Measurements from ENCODE around the gene C5orf63.

C5orf63 gene

GRCh38 chr5:127088251-127088650 is 14.9 kb upstream of the C5orf63 start:
- H3K4me3 ChIP-seq (ENCODE audit: low read length) = no peak overlapping the region
- H3K27me3 ChIP-seq (ENCODE audit: insufficient read depth, low read length) = no peaks in the 10 kb centered on the region

GRCh38 chr5:127086589-127086988 is 13.3 kb upstream of the C5orf63 start:
- Histone ChIP-seq H3K36me3 (ENCODE audit: insufficient read depth, low read length) (no peaks in the 10 kb centered on the region), H3K9me3 (ENCODE audit: low read length) (no peaks in the 10 kb centered on the region), H3K4me1 (ENCODE audit: insufficient read depth, low read length) (peaks cover 26% of the 10 kb centered on the region), H3K4me3 (ENCODE audit: low read length) (no peak overlapping the region), H3K27me3 (ENCODE audit: insufficient read depth, low read length) (no peaks in the 10 kb centered on the region), H2AFZ (ENCODE audit: low read depth, low read length) (no peak overlapping the region)

More at GRCh38 chr5:127088251-127088650, 14.9 kb upstream of the C5orf63 start:
- no peak overlapping the region for H2AFZ ChIP-seq (ENCODE audit: low read depth, low read length)
- H3K9me3 ChIP-seq (ENCODE audit: low read length) = no peaks in the 10 kb centered on the region
- peaks cover 26% of the 10 kb centered on the region for H3K4me1 ChIP-seq (ENCODE audit: insufficient read depth, low read length)
- H3K36me3 ChIP-seq (ENCODE audit: insufficient read depth, low read length) = no peaks in the 10 kb centered on the region

- Histone ChIP-seq H2AFZ (ENCODE audit: low read depth, low read length) (no peak overlapping the region), H3K9me3 (ENCODE audit: low read length) (no peaks in the 10 kb centered on the region), H3K4me1 (ENCODE audit: insufficient read depth, low read length) (peaks cover 26% of the 10 kb centered on the region), H3K4me3 (ENCODE audit: low read length) (no peak overlapping the region), H3K27me3 (ENCODE audit: insufficient read depth, low read length) (no peaks in the 10 kb centered on the region), H3K36me3 (ENCODE audit: insufficient read depth, low read length) (no peaks in the 10 kb centered on the region)
Measured at GRCh38 chr5:127085796-127086195, 12.5 kb upstream of the C5orf63 start.

- no peaks in the 10 kb centered on the region for H3K27me3 ChIP-seq (ENCODE audit: insufficient read depth, low read length)
- H3K9me3 ChIP-seq (ENCODE audit: low read length) = no peaks in the 10 kb centered on the region
- no peak overlapping the region for H3K4me3 ChIP-seq (ENCODE audit: low read length)
- no peak overlapping the region for H2AFZ ChIP-seq (ENCODE audit: low read depth, low read length)
- H3K4me1 ChIP-seq (ENCODE audit: insufficient read depth, low read length) = peaks cover 28% of the 10 kb centered on the region
- no peaks in the 10 kb centered on the region for H3K36me3 ChIP-seq (ENCODE audit: insufficient read depth, low read length)
Measured at GRCh38 chr5:127085371-127085770, 12.1 kb upstream of the C5orf63 start.

- Histone ChIP-seq H3K9me3 (ENCODE audit: low read length) (no peaks in the 10 kb centered on the region), H2AFZ (ENCODE audit: low read depth, low read length) (no peak overlapping the region), H3K36me3 (ENCODE audit: insufficient read depth, low read length) (no peaks in the 10 kb centered on the region), H3K4me3 (ENCODE audit: low read length) (no peak overlapping the region), H3K27me3 (ENCODE audit: insufficient read depth, low read length) (no peaks in the 10 kb centered on the region), H3K4me1 (ENCODE audit: insufficient read depth, low read length) (peaks cover 34% of the 10 kb centered on the region)
Measured at GRCh38 chr5:127084656-127085055, 11.4 kb upstream of the C5orf63 start.

GRCh38 chr5:127083711-127084110 is 10.4 kb upstream of the C5orf63 start:
- Histone ChIP-seq H3K36me3 (ENCODE audit: insufficient read depth, low read length) (no peaks in the 10 kb centered on the region), H2AFZ (ENCODE audit: low read depth, low read length) (no peak overlapping the region), H3K4me1 (ENCODE audit: insufficient read depth, low read length) (peaks cover 34% of the 10 kb centered on the region), H3K27me3 (ENCODE audit: insufficient read depth, low read length) (no peaks in the 10 kb centered on the region), H3K4me3 (ENCODE audit: low read length) (no peak overlapping the region), H3K9me3 (ENCODE audit: low read length) (no peaks in the 10 kb centered on the region)

GRCh38 chr5:127079994-127080491 is 6.7 kb upstream of the C5orf63 start:
- Histone ChIP-seq H2AFZ (ENCODE audit: low read depth, low read length) (no peak overlapping the region), H3K27me3 (ENCODE audit: insufficient read depth, low read length) (no peaks in the 10 kb centered on the region), H3K36me3 (ENCODE audit: insufficient read depth, low read length) (no peaks in the 10 kb centered on the region), H3K4me3 (ENCODE audit: low read length) (no peak overlapping the region), H3K4me1 (ENCODE audit: insufficient read depth, low read length) (peaks cover 24% of the 10 kb centered on the region), H3K9me3 (ENCODE audit: low read length) (no peaks in the 10 kb centered on the region)

GRCh38 chr5:127077366-127077765 is 4.1 kb upstream of the C5orf63 start:
- Histone ChIP-seq H3K36me3 (ENCODE audit: insufficient read depth, low read length) (no peaks in the 10 kb centered on the region), H3K9me3 (ENCODE audit: low read length) (no peaks in the 10 kb centered on the region), H3K4me1 (ENCODE audit: insufficient read depth, low read length) (peaks cover 19% of the 10 kb centered on the region), H3K4me3 (ENCODE audit: low read length) (no peak overlapping the region), H3K27me3 (ENCODE audit: insufficient read depth, low read length) (no peaks in the 10 kb centered on the region), H2AFZ (ENCODE audit: low read depth, low read length) (no peak overlapping the region)

- Histone ChIP-seq H3K27me3 (ENCODE audit: insufficient read depth, low read length) (no peaks in the 10 kb centered on the region), H3K36me3 (ENCODE audit: insufficient read depth, low read length) (no peaks in the 10 kb centered on the region), H2AFZ (ENCODE audit: low read depth, low read length) (no peak overlapping the region), H3K9me3 (ENCODE audit: low read length) (no peaks in the 10 kb centered on the region), H3K4me3 (ENCODE audit: low read length) (no peak overlapping the region), H3K4me1 (ENCODE audit: insufficient read depth, low read length) (peaks cover 19% of the 10 kb centered on the region)
Measured at GRCh38 chr5:127076315-127077129, 3.2 kb upstream of the C5orf63 start.

GRCh38 chr5:127074466-127074865 is 1.2 kb upstream of the C5orf63 start:
- H3K4me3 ChIP-seq (ENCODE audit: low read length) = no peak overlapping the region
- H3K27me3 ChIP-seq (ENCODE audit: insufficient read depth, low read length) = no peaks in the 10 kb centered on the region
- no peak overlapping the region for H2AFZ ChIP-seq (ENCODE audit: low read depth, low read length)
- H3K4me1 ChIP-seq (ENCODE audit: insufficient read depth, low read length) = peaks cover 12% of the 10 kb centered on the region
- H3K36me3 ChIP-seq (ENCODE audit: insufficient read depth, low read length) = no peaks in the 10 kb centered on the region
- no peaks in the 10 kb centered on the region for H3K9me3 ChIP-seq (ENCODE audit: low read length)

GRCh38 chr5:127070243-127070642 is 3.1 kb downstream of the C5orf63 start:
- Histone ChIP-seq H3K4me3 (ENCODE audit: low read length) (no peak overlapping the region), H3K4me1 (ENCODE audit: insufficient read depth, low read length) (peaks cover 3% of the 10 kb centered on the region), H3K9me3 (ENCODE audit: low read length) (no peaks in the 10 kb centered on the region), H2AFZ (ENCODE audit: low read depth, low read length) (no peak overlapping the region), H3K27me3 (ENCODE audit: insufficient read depth, low read length) (no peaks in the 10 kb centered on the region), H3K36me3 (ENCODE audit: insufficient read depth, low read length) (no peaks in the 10 kb centered on the region)

GRCh38 chr5:127068493-127069214 is 4.6 kb downstream of the C5orf63 start:
- Histone ChIP-seq H2AFZ (ENCODE audit: low read depth, low read length) (no peak overlapping the region), H3K9me3 (ENCODE audit: low read length) (no peaks in the 10 kb centered on the region), H3K27me3 (ENCODE audit: insufficient read depth, low read length) (no peaks in the 10 kb centered on the region), H3K4me1 (ENCODE audit: insufficient read depth, low read length) (peaks cover 14% of the 10 kb centered on the region), H3K4me3 (ENCODE audit: low read length) (no peak overlapping the region), H3K36me3 (ENCODE audit: insufficient read depth, low read length) (no peaks in the 10 kb centered on the region)

GRCh38 chr5:127066721-127067120 is 6.6 kb downstream of the C5orf63 start:
- Histone ChIP-seq H2AFZ (ENCODE audit: low read depth, low read length) (no peak overlapping the region), H3K27me3 (ENCODE audit: insufficient read depth, low read length) (no peaks in the 10 kb centered on the region), H3K36me3 (ENCODE audit: insufficient read depth, low read length) (no peaks in the 10 kb centered on the region), H3K4me1 (ENCODE audit: insufficient read depth, low read length) (peaks cover 23% of the 10 kb centered on the region), H3K4me3 (ENCODE audit: low read length) (no peak overlapping the region), H3K9me3 (ENCODE audit: low read length) (no peaks in the 10 kb centered on the region)

All from neuron (in vitro differentiated cells).